Liver (tissue), 9 donors: ENCODE measurements around the gene EPB41L2. TPM values are rescaled to one million over a fixed set of nuclear protein-coding genes. Genes with fewer than 3 reads are reported as not detected.
A peak's percentile ranks its signal among the peaks of the same experiment; 100 is the strongest.
"Not testable (repeated sequence)": the region's sequence is repeated elsewhere in the genome, so short reads cannot be mapped to it uniquely, and the experiment has no call there.

Experiments used
- DNase-seq: peaks from one replicate; pipeline ENCODE4 v3.0.0-alpha.2; 2017; ENCODE audit warnings: low spot score
- H3K27ac ChIP-seq, 2 donors: one replicate each; pipeline ENCODE4 v1.7.0; 2013; ENCODE audit warnings: inconsistent platforms in 2 of 2, low read length in 2 of 2, control low read depth in 1 of 2, low read depth in 1 of 2, mild to moderate bottlenecking in 1 of 2
- H3K27me3 ChIP-seq, 4 donors: one replicate each; pipeline versions ENCODE4 v1.6.1 to v1.7.0; 2013; ENCODE audit warnings: low read length in 3 of 4, inconsistent platforms in 1 of 4, mild to moderate bottlenecking in 1 of 4, moderate library complexity in 1 of 4; ENCODE audit not compliant: control insufficient read depth in 4 of 4, insufficient read depth in 4 of 4
- H3K36me3 ChIP-seq, 4 donors: one replicate each; pipeline versions ENCODE4 v1.6.1 to v1.7.0; 2013; ENCODE audit warnings: low read length in 3 of 4, mild to moderate bottlenecking in 3 of 4, low read depth in 1 of 4, moderate library complexity in 1 of 4; ENCODE audit not compliant: control insufficient read depth in 4 of 4, insufficient read depth in 3 of 4
- H3K4me1 ChIP-seq, 4 donors: one replicate each; pipeline versions ENCODE4 v1.6.1 to v1.7.0; 2013; ENCODE audit warnings: low read length in 3 of 4, mild to moderate bottlenecking in 3 of 4, moderate library complexity in 1 of 4; ENCODE audit not compliant: control insufficient read depth in 4 of 4, insufficient read depth in 4 of 4
- H3K4me3 ChIP-seq, 3 donors: one replicate each; pipeline versions ENCODE4 v1.6.1 to v1.7.0; 2013; ENCODE audit warnings: low read length in 3 of 3, control low read depth in 1 of 3, low read depth in 1 of 3, mild to moderate bottlenecking in 1 of 3
- H3K9ac ChIP-seq, 2 donors: one replicate each; pipeline ENCODE4 v1.7.0; 2013; ENCODE audit warnings: low read length in 2 of 2, mild to moderate bottlenecking in 2 of 2, moderate library complexity in 2 of 2, control low read depth in 1 of 2, low read depth in 1 of 2
- H3K9me3 ChIP-seq, 4 donors: one replicate each; pipeline versions ENCODE4 v1.6.1 to v1.7.0; 2013; ENCODE audit warnings: low read length in 3 of 4; ENCODE audit not compliant: control insufficient read depth in 4 of 4
- ATF3 ChIP-seq: IDR thresholded peaks from 2 replicates; pipeline ENCODE4 v1.6.1; 2016; ENCODE audit warnings: antibody characterized with exemption
- FOXA1 ChIP-seq: IDR thresholded peaks from 2 replicates; pipeline ENCODE4 v1.6.1; 2016; ENCODE audit warnings: antibody characterized with exemption
- FOXA2 ChIP-seq: IDR thresholded peaks from 2 replicates; pipeline ENCODE4 v1.6.1; 2016; ENCODE audit warnings: antibody characterized with exemption
- GABPA ChIP-seq, 2 donors: IDR thresholded peaks in 1 of 2; conservative IDR thresholded peaks in 1 of 2; 2 replicates each; pipeline ENCODE4 v1.6.1; 2016; ENCODE audit warnings: antibody characterized with exemption in 2 of 2, mild to moderate bottlenecking in 1 of 2, moderate library complexity in 1 of 2
- HNF4A ChIP-seq, 2 donors: conservative IDR thresholded peaks; 2 replicates each; pipeline ENCODE4 v1.6.1; 2016; ENCODE audit warnings: antibody characterized with exemption in 2 of 2, mild to moderate bottlenecking in 2 of 2
- HNF4G ChIP-seq: IDR thresholded peaks from 2 replicates; pipeline ENCODE4 v1.6.1; 2016; ENCODE audit warnings: antibody characterized with exemption
- MAX ChIP-seq: IDR thresholded peaks from 2 replicates; pipeline ENCODE4 v1.6.1; 2016; ENCODE audit warnings: antibody characterized with exemption
- NR2F2 ChIP-seq: IDR thresholded peaks from 2 replicates; pipeline ENCODE4 v1.6.1; 2016; ENCODE audit warnings: antibody characterized with exemption
- SP1 ChIP-seq: IDR thresholded peaks from 2 replicates; pipeline ENCODE4 v1.6.1; 2018; ENCODE audit warnings: antibody characterized with exemption, mild to moderate bottlenecking
- WGBS: extraction: QIAGEN DNeasy Blood & Tissue Kit; methylation state at CpG from one replicate; pipeline ENCODE4 v1.1.7; 2013; 5-methylcytosine and 5-hydroxymethylcytosine counted together
- polyA plus RNA-seq, 2 donors: library from polyadenylated mRNA; stranded (reverse) in 1 of 2; unstranded in 1 of 2; fragments of 200-250 nt in 1 of 2; fragments of >200 nt in 1 of 2; fragmentation: Nextera tagmentation in 1 of 2; extraction: Ambion mirVana in 1 of 2; gene quantifications; one replicate each; pipeline versions ENCODE4 v1.2.1 to v1.2.3, GENCODE V29; 2013 to 2015
- total RNA-seq, 2 donors: library from RNA; depleted of rRNA; stranded (reverse); fragments of >200 nt; gene quantifications; one replicate each; pipeline ENCODE4 v1.2.3, GENCODE V29; 2014
- donor health status: healthy.
- donor health status: healthy.
- donor health status: healthy.
- donor health status: healthy.
- donor health status: healthy.

EPB41L2 gene
- total and polyA plus RNA-seq, 4 donors: 10.0 to 43.3 (median 18.7) TPM

- TF ChIP-seq HNF4A (conservative IDR thresholded peaks at IDR 0.05): no peak
Measured at GRCh38 chr6:131014080-131014776, 48.8 kb downstream of the EPB41L2 start (continued).

GRCh38 chr6:131013495-131013894 lies 49.5 kb downstream of the EPB41L2 start:
- Histone ChIP-seq H3K9ac (no peak overlapping the region), H3K27me3 (no peaks in the 10 kb centered on the region), H3K9me3 (no peaks in the 10 kb centered on the region), H3K36me3 (no peaks in the 10 kb centered on the region), H3K27ac (no peak overlapping the region), H3K4me3 (no peak overlapping the region), H3K4me1 (peaks cover 0 to 3% (median under 1%) of the 10 kb centered on the region in 4 donors)
- no peak for TF ChIP-seq SP1
- TF ChIP-seq NR2F2: peak; percentile 80
- no peak for TF ChIP-seq HNF4G
- no peak for TF ChIP-seq FOXA2
- TF ChIP-seq FOXA1: no peak
- WGBS: 26% methylated on average over 2 of the region's 2 CpGs
- DNase-seq: no peak

GRCh38 chr6:131009790-131010189 lies 53.3 kb downstream of the EPB41L2 start:
- no peaks in the 10 kb centered on the region for H3K36me3 ChIP-seq
- TF ChIP-seq NR2F2: no peak
- TF ChIP-seq GABPA (IDR thresholded peaks at IDR 0.05 in 1 of 2, conservative IDR thresholded peaks at IDR 0.05 in 1 of 2): no peak
- no peak for TF ChIP-seq MAX
- no peak for TF ChIP-seq ATF3
- H3K27me3 ChIP-seq: no peaks in the 10 kb centered on the region
- peaks cover 0 to 3% (median under 1%) of the 10 kb centered on the region in 4 donors for H3K4me1 ChIP-seq
- DNase-seq: no peak
- no peak overlapping the region for H3K9ac ChIP-seq
- WGBS: 87% methylated on average over 2 of the region's 2 CpGs
- peaks cover 0 to 5% (median 0%) of the 10 kb centered on the region in 4 donors for H3K9me3 ChIP-seq
- no peak overlapping the region for H3K27ac ChIP-seq
- H3K4me3 ChIP-seq: no peak overlapping the region

GRCh38 chr6:131008965-131009364 lies 54.1 kb downstream of the EPB41L2 start:
- H3K27me3 ChIP-seq, H3K4me1 ChIP-seq, DNase-seq, H3K36me3 ChIP-seq, H3K4me3 ChIP-seq, H3K27ac ChIP-seq, H3K9me3 ChIP-seq, H3K9ac ChIP-seq: not testable (repeated sequence)
- WGBS: 88% methylated on average over 2 of the region's 2 CpGs

GRCh38 chr6:131007964-131008363 lies 55.1 kb downstream of the EPB41L2 start:
- not testable (repeated sequence) for H3K9me3 ChIP-seq, H3K4me1 ChIP-seq, H3K36me3 ChIP-seq, H3K27ac ChIP-seq, H3K27me3 ChIP-seq, DNase-seq, H3K9ac ChIP-seq, H3K4me3 ChIP-seq
- WGBS: 77% methylated on average over 5 of the region's 5 CpGs
